ENCODE data around the gene AFF3.

AFF3 gene

GRCh38 chr2:99653433-99653832, 489.0 kb downstream of the AFF3 start:
- DNase-seq = no peak

DNA sequence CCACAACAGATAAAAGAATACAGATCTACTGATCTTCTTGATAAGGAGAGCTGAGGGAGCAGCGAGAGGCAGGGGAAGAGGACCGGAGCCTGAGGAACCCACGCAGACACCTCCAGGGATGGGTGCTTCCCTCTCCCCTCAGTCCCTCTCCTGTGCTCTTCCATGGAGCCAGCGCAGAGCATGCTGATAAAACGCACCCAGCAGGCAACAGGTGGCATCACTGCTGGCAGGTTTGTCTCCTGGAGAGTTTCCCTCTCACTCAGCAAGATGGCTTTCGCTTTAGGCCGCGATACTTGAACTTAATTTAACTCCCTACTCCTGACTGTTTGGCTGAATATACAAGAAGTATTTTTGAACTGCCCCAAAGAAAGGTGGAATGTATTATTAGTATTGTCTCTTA, 489.5 kb downstream of the AFF3 start:
- DNase-seq = no peak

DNA sequence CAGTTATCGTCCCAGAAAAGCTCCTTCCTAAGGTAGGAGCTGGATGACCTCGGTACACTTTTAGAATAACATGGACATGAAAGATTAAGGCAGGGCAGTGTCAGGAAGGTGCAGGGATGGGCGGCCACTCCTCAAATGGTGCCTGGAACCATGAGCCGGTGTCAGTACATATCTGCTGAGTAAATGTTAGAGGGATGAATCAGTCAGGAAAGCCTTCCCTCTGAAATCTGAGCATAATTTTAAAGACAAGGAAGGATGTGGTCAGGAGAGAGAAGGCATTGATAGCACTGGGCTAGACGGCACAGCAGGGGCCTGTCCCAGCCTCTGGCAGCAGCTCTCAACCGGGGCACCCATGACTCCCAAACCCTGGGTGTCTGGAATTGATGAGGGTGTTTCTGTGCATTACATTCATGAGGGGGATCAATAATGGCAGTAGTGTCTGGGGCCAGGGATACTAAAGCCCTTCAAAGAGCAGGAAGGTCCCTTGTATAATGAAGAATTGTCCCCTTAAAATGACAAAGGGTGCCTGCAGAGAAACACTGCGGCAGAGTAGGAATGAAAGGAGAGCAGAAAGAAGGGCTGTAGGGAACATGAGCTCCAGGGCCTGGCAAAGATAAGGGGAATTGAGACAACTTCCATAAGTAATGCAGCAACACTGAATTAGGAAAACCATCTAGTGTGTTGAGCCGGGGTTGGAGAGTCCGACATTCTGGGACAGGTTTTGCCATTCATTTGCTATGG, 490.3 kb downstream of the AFF3 start:
- DNase-seq = no peak

DNA sequence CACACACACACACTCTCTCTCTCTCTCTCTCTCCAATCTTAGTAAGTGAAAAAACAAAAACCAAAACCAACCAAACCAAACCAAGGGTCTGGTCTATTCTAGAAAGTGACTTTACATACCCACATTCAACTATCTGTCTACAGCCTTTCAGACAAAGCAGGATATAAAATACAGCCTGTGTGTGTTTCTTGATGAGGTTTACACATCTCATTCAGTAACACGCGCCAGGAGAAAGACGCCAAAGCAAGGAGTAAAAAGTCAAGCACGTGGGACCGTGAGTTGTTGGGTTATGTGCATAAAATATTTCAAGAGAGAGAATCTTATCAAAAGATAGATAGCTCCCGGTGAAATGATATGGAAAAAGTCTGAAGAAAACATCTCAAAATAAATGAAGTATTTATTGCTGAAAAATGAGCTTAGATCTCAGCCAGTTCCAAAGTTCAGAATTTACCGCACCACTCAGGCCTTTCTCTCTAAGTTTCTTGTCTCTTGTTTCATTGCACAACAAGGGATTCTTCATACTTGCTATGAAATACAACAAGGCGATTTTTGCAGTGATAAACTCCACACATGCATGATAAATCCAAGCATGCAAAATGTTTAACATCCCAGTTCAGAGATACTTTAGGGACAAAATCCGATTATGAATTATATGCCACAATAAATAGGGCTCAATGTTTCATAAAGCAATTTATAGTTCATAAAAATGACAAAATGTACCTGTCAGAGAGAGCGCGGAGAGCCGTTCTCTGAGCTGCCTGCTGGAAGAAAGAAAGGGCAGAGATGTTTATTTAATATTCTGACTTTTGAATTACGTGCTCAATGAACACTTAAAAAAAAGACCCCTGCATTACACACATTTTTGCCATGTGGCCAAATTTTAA, 493.2 kb downstream of the AFF3 start:
- DNase-seq = no peak

DNA sequence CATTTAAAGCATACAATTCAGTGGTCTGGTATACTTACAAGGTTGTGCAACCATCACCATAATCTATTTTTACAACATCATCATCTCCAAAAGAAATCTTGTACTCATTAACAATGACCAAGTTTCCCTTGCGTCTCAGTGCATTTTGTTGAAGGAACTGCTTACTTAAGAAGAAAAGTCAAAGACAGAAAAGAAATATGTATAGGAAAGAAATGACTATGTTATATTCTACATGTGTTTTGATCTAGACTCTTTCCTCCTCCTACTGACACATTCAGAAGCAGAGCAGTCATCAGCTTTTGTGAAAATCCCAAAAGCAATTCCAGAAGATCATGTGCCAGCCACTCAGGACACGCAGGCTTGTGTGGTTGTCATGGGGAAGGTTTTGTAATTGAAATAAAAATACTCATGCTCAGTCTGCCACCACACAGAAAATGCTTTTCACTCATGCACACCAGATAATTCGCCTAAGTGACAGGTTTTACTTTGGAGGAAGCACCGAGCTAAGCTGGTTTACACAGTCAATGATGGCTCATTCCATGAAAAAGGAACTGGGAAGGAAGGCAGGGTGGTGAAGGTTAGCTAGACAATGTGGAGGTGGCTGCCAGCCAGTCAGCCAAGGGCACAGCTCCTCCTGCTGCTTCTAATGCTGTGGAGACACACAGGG, 494.1 kb downstream of the AFF3 start:
- peak; percentile 50 for DNase-seq

GRCh38 chr2:99645960-99646359, 496.4 kb downstream of the AFF3 start:
- DNase-seq = no peak

- DNase-seq = peak; percentile 89
These were observed 498.0 kb downstream of the AFF3 start for GRCh38 chr2:99644419-99644787.

DNA sequence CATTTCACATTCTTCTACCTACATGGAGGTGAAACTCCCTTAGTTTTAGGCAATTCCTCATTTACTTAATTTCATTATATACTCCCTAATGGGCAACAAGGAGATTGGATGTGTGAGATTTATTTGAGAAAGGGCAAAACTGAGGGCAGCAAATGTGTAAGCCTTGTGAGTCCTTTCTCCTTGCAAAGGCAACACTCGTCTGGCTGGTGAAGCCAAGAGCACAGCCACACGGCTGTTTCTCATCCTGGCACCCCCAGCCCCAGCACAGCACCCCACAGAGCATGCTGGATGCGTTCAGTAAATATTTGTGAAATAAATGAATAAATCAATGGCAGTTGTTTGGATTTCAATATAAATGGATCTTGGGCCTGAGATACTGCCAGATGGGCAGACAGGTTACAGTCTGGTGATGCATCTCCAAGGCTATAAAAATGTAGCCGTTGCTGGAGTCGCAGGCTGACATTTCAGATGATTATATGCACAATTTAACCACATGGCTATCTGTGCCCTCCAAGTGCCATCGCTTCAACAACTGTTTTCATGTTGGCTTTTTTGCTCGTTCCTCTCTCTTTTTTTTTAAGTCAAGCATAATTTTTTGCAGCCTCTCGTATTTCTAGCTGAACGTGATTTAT, 498.5 kb downstream of the AFF3 start:
- DNase-seq = peak; percentile 92

GRCh38 chr2:99641999-99642398, 500.4 kb downstream of the AFF3 start:
- DNase-seq = no peak

DNA sequence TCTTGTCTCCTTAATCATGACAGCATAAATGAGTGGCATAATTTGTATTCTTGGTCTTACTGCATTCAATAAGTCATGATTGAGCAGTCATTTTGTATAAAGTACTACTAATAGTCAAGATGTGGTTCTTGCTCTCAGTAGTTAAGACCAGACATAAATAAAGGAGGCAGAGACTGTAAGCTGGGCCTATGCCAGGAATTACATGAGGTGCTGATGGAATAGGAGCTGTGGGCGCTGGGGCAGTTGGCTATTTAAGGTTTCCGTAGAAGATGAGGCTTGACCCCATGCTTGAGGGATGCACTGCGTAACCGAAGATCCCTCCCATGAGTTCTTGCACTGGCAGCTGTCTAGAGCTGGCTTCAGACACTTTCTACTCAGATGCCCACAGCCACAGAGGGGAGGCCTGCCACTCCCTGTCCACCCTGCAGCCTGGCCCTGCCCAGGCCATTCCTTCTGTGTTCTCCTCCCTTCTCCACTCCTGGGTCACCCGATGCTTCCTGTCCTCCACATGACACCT, 501.7 kb downstream of the AFF3 start:
- peak; percentile 75 for DNase-seq

DNA sequence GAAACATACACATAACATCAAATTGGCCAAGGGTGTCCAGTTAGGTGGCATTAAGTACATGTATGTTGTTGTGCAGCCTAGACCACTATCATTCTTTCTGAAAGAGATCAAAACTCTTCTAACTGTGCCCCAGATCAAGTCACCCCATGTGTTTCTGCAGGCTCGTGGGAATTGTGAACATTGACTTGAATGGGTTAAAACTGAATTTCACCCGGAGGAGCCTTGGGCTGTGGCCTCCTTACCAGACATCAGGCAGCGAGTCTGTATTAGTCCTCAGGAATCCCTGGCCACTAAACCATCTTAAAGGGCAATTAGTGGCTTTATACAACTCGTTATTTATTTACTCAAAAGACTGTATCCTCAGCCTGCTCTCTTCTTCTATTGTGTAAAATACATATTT, 503.6 kb downstream of the AFF3 start:
- DNase-seq = no peak

DNA sequence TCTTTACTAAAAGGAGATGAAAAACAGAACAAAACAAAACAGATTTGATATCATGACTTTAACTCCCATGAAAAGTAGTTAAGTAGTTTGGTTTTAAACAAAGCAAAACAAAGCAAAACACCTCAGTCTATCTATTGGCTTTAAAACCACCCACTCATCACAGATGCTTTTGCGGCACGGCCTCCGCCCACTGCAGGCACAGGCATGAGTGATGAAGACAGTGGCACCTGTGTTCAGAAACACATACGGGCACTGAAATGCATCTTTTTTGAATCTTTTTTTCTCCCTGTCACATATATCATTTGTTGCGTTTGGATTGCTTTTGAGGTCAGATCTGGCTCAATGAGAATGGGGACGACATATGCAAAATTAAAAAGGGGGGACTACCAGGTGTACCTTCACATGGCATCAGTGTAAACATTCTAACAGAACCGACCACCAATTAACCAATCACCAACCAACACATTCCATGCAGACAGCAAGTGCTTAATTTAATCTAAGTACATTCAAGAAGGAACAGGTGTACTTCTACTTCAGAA, 505.2 kb downstream of the AFF3 start:
- DNase-seq = peak; percentile 29

- DNase-seq = peak; percentile 71
These were observed 506.0 kb downstream of the AFF3 start for GRCh38 chr2:99636144-99637034.

DNA sequence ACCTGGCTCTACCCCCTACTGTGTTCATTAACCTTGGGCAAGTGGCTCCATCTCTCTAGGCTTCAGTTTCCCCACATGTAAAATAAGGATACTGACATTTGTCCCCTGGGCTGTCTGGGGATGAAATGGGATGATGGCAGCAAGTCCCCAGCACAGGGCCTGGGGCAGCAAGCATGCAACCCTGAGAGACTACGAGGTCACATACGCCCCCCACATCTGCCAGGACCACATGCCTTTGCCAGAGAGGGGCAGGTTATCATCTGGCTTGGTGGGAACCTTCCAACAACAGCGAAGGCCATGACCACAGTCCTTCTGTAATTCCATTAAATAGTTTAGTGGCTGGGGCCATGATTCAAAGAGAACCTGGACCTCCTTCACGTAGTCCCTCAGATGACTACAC, 506.7 kb downstream of the AFF3 start:
- no peak for DNase-seq

DNA sequence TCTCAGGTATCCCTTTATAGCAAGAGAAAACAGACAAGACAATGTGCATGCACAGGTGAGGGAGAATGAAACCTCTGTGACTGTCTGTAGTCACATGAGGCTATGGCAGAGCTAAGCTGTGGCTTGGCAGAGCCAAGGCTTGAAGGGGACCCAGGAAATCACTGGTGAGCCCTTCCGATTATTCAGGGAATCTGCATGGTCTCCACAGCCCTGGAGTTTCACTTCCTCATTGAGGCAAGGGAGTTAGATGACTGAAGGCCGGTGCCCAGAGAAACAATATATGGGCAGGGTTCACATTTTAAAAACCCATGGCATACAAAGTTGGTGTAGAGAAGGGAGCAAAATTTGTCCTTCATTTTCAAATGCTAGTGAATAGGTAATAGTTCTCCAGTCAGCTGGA, 508.2 kb downstream of the AFF3 start:
- no peak for DNase-seq

GRCh38 chr2:99631700-99632099, 510.7 kb downstream of the AFF3 start:
- DNase-seq = no peak

GRCh38 chr2:99629320-99629719, 513.1 kb downstream of the AFF3 start:
- DNase-seq = no peak

DNA sequence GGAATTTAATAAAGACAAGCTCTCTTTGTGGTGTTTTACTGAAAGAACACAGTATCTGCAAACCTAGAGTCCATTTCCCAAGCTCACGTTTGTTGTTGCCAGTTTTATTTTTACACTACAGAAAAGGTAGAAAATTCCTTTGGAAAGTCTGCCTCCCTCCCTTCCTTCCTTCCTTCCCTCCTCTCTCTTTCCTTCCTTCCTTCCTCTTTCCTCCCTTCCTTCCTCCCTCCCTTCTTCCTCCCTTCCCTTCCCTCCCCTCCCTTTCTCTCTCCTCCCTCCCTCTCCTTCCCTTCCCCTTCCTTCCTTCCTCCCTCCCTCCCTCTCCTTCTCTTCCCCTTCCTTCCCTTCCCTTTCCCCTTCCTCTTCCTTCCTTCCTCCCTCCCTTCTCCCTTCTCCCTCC, 516.2 kb downstream of the AFF3 start:
- peak; percentile 26 for DNase-seq

DNA sequence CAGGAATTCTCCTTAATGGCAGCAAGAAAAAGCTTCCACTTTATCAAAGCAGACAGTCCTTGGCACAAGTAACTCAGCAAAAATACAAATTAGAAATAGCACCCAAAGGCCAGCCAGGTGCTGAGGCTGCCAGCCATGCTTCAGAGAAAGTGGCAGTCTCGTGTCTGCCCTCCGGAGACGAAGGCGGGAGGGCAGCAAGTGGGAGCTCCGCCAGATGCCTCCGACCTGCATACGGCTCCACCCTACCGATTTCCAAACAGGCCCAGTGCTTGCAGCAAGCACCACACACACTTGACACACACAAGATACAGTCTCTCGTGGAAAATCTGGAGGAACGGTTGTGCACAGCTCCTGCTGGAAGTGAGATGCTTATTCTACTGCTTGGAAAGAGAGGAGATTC, 517.7 kb downstream of the AFF3 start:
- DNase-seq = peak; percentile 72

GRCh38 chr2:99623613-99624012, 518.8 kb downstream of the AFF3 start:
- peak; percentile 4 for DNase-seq

DNA sequence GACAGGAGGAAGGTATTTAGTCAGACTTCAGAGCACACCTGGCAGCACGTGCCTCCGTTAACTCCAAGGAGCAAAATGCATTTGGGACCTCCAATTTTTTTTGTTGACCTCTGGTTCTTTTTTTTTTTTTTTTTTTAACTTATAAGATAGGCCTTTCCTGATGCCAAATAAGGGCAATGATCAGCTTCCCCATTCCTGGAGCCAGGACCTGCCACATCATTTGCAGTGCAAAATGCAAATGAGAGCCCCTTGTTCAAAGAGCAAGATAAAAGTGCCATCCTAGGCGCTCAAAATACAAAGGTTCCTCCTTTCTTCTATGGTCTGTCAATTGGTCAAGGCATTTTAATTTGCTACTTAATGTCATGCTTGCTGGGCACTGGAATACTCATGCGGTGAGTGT, 519.4 kb downstream of the AFF3 start:
- DNase-seq = no peak

DNA sequence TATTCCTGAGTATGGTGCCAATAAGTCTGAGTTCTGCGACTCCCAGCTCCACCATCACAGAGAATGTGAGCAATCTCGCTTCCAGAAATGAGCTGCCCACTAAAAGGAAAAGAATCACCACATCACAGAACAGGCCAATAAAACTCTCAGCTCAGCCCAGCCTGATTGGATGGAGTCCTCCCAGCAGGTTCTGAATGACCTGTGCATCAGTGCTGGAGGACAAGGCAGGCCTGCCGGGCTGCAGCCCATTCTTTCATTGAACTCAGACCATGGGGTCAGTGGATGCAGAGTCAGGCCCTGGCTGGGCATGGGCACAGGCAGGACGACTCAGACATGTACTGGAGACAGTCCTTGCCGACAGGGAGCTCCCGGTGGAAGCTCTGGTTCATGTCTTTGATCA, 519.9 kb downstream of the AFF3 start:
- no peak for DNase-seq

All from NCI-H69 (cell line).